K562 (cell line): ENCODE data around the gene MAPK13. TPM values are rescaled to one million over a fixed set of nuclear protein-coding genes. Genes with fewer than 3 reads are reported as not detected.

ENCODE experiments used
- BCLAF1 ChIP-seq, 2 experiments: fragments of 450-650 bp in 1 of 2; IDR thresholded peaks; 2 replicates each; pipeline ENCODE4 v1.6.1; 2011 to 2017; ENCODE audit warnings: low read depth in 2 of 2, antibody characterized with exemption in 1 of 2, borderline replicate concordance in 1 of 2, low read length in 1 of 2, mild to moderate bottlenecking in 1 of 2, mixed read lengths in 1 of 2; ENCODE audit not compliant: control insufficient read depth in 1 of 2
- ESRRA ChIP-seq: fragments of 450-650 bp; IDR thresholded peaks from 2 replicates; pipeline ENCODE4 v1.6.1; 2014; ENCODE audit warnings: low read depth, mild to moderate bottlenecking, moderate library complexity, borderline replicate concordance
- HMG20B ChIP-seq: fragments of 250-450 bp; sonication (Bioruptor Pico); IDR thresholded peaks from 2 replicates; pipeline ENCODE4 v1.5.0; 2021; ENCODE audit warnings: mild to moderate bottlenecking
- HNRNPLL ChIP-seq: fragments of 200-400 bp; formaldehyde crosslinking; IDR thresholded peaks from 2 replicates; pipeline ENCODE4 v1.6.1; 2017; ENCODE audit warnings: low read length, low read depth, mild to moderate bottlenecking; ENCODE audit not compliant: poor library complexity, severe bottlenecking
- KAT7 ChIP-seq: sonication (generic); formaldehyde crosslinking; IDR thresholded peaks from 2 replicates; pipeline ENCODE4 v1.8.0; 2022; ENCODE audit warnings: missing genetic modification reagents, mild to moderate bottlenecking, borderline replicate concordance
- MAZ ChIP-seq, 2 experiments: fragments of 450-650 bp in 1 of 2; sonication (generic) in 1 of 2; formaldehyde crosslinking; IDR thresholded peaks in 1 of 2; conservative IDR thresholded peaks in 1 of 2; 2 replicates each; pipeline versions ENCODE4 v1.4.0 to v1.5.0; 2020; ENCODE audit warnings: mild to moderate bottlenecking in 1 of 2, missing genetic modification reagents in 1 of 2
- MNT ChIP-seq, 2 experiments: fragments of 450-650 bp; conservative IDR thresholded peaks; 2 replicates each; pipeline ENCODE4 v1.6.1; 2017; ENCODE audit warnings: mild to moderate bottlenecking in 2 of 2, moderate library complexity in 2 of 2
- PTBP1 ChIP-seq: fragments of 200-400 bp; formaldehyde crosslinking; IDR thresholded peaks from 2 replicates; pipeline ENCODE4 v1.6.1; 2017; ENCODE audit warnings: low read depth, low read length
- RNF2 ChIP-seq: sonication (generic); IDR thresholded peaks from 2 replicates; pipeline ENCODE4 v1.6.1; 2016
- SMARCE1 ChIP-seq: fragments of 450-650 bp; IDR thresholded peaks from 2 replicates; pipeline ENCODE4 v1.7.1; 2016; ENCODE audit warnings: mild to moderate bottlenecking
- TAF9B ChIP-seq: fragments of 450-650 bp; IDR thresholded peaks from 2 replicates; pipeline ENCODE4 v1.6.1; 2018; ENCODE audit warnings: mild to moderate bottlenecking; ENCODE audit not compliant: partially characterized antibody
- TCF7L2 ChIP-seq: fragments of 150-350 bp; IDR thresholded peaks from 2 replicates; pipeline ENCODE4 v1.6.1; 2016; ENCODE audit warnings: low read depth, mild to moderate bottlenecking, low read length, moderate library complexity
- ZBTB9 ChIP-seq: fragments of 450-650 bp; formaldehyde crosslinking; IDR thresholded peaks from 2 replicates; pipeline ENCODE4 v1.4.0; 2020; ENCODE audit warnings: mild to moderate bottlenecking, moderate library complexity
- ZNF408 ChIP-seq: fragments of 250-450 bp; sonication (Bioruptor Pico); IDR thresholded peaks from 2 replicates; pipeline ENCODE4 v1.4.0; 2020; ENCODE audit warnings: low read depth, mild to moderate bottlenecking, moderate library complexity
- ZSCAN29 ChIP-seq: fragments of 450-650 bp; IDR thresholded peaks from 2 replicates; pipeline ENCODE4 v1.6.1; 2017
- polyA plus RNA-seq, 8 experiments: library from polyadenylated mRNA; depleted of rRNA in 4 of 8; stranded (reverse) in 5 of 8; unstranded in 3 of 8; fragments of >200 nt; fragmentation: Nextera tagmentation in 2 of 8; fragmentation: Illumina TruSeq in 1 of 8; extraction: Ambion mirVana in 2 of 8; extraction: Trizol in 1 of 8; gene quantifications; 2 replicates each; pipeline versions ENCODE4 v1.2.1 to v1.2.3, GENCODE V29; 2011 to 2014; ENCODE audit warnings: inconsistent platforms in 1 of 8, missing spikeins in 1 of 8
- total RNA-seq, 7 experiments: library from RNA; depleted of rRNA in 6 of 7; stranded (reverse); fragments of >200 nt in 6 of 7; fragmentation: Illumina TruSeq in 2 of 7; extraction: Trizol in 2 of 7; gene quantifications; 2 replicates each; pipeline versions ENCODE4 v1.2.1 to v1.2.3, GENCODE V29; 2011 to 2021; ENCODE audit warnings: low replicate concordance in 1 of 7
- TF ChIP-seq, protein P1 (sequence below): fragments of 150-350 bp; conservative IDR thresholded peaks from 2 replicates; pipeline ENCODE4 v1.6.1; 2014; ENCODE audit warnings: low read length
- TF ChIP-seq, protein P2 (sequence below): sonication (generic); formaldehyde crosslinking; IDR thresholded peaks from 2 replicates; pipeline ENCODE4 v1.8.0; 2022; ENCODE audit warnings: missing genetic modification reagents, mild to moderate bottlenecking, moderate library complexity, borderline replicate concordance

MAPK13 gene
- total and polyA plus RNA-seq, 9 of the 15 experiments (the other 6 are each of a cell fraction or from before 2014, with no cell fraction given), result 0.03 to 2.3 (median 0.48) TPM; not detected in 1

DNA sequence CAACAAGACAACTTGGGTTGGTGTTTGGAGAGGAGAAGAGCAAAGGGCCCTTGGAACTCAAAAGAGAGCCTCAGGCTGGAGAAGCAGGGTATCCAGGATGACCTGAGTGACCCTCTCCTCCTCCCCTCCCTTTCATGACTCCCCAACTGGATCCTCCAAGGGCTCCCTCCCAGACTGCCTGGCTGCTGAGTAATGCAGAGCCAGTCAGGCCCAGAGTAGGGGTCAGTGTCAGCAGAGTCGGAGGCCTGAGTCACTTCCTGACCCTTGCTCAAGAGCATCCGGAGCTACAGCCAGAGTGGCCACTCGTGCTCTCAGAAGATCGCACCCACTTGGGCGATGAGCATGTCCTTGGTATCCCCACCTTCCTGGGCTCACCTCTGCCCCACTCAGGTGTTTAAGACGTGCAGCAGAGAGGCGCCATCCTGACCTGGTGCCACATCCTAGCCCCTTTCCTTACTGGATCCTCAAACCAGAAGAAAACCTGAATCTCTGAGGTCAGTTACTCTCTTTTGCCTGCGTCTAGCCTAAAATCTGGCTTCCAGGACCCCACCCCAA lies 2.8 kb upstream of the MAPK13 start (continued):
- TF ChIP-seq BCLAF1 (IDR thresholded peaks at IDR 0.05; ENCODE audit: borderline replicate concordance in 1 of 2, control insufficient read depth in 1 of 2, low read depth in 2 of 2, low read length in 1 of 2), result 0 out of 4 replicates have a peak, but pooled peaks of 1 of the 2 experiments have one; percentile 61
- no peak for TF ChIP-seq HMG20B (CRISPR knock-in tag)
- TF ChIP-seq, protein P1, sequence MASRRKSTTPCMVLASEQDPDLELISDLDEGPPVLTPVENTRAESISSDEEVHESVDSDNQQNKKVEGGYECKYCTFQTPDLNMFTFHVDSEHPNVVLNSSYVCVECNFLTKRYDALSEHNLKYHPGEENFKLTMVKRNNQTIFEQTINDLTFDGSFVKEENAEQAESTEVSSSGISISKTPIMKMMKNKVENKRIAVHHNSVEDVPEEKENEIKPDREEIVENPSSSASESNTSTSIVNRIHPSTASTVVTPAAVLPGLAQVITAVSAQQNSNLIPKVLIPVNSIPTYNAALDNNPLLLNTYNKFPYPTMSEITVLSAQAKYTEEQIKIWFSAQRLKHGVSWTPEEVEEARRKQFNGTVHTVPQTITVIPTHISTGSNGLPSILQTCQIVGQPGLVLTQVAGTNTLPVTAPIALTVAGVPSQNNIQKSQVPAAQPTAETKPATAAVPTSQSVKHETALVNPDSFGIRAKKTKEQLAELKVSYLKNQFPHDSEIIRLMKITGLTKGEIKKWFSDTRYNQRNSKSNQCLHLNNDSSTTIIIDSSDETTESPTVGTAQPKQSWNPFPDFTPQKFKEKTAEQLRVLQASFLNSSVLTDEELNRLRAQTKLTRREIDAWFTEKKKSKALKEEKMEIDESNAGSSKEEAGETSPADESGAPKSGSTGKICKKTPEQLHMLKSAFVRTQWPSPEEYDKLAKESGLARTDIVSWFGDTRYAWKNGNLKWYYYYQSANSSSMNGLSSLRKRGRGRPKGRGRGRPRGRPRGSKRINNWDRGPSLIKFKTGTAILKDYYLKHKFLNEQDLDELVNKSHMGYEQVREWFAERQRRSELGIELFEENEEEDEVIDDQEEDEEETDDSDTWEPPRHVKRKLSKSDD, result no peak
- TF ChIP-seq TCF7L2, result no peak
- TF ChIP-seq TAF9B, result no peak
- TF ChIP-seq ZSCAN29, result no peak
- TF ChIP-seq KAT7 (CRISPR knock-in tag), result no peak
- TF ChIP-seq ZNF408 (CRISPR knock-in tag), result no peak
- no peak for TF ChIP-seq PTBP1
- TF ChIP-seq MNT (conservative IDR thresholded peaks at IDR 0.05), result peak in 1 of 2 experiments; percentile 39; a peak in 1 of 4 replicates
- TF ChIP-seq, protein P2, sequence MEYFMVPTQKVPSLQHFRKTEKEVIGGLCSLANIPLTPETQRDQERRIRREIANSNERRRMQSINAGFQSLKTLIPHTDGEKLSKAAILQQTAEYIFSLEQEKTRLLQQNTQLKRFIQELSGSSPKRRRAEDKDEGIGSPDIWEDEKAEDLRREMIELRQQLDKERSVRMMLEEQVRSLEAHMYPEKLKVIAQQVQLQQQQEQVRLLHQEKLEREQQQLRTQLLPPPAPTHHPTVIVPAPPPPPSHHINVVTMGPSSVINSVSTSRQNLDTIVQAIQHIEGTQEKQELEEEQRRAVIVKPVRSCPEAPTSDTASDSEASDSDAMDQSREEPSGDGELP (CRISPR knock-in tag), result peak; percentile 44; the same call in 1 of the 2 replicates
- TF ChIP-seq SMARCE1, result peak; percentile 92
- TF ChIP-seq ESRRA, result peak; percentile 65
- TF ChIP-seq ZBTB9 (CRISPR knock-in tag), result no peak
- peak; percentile 31 to 65; a peak in 2 of 4 replicates for TF ChIP-seq MAZ (CRISPR knock-in tag; conservative IDR thresholded peaks at IDR 0.05 in 1 of 2, IDR thresholded peaks at IDR 0.05 in 1 of 2)
- no peak for TF ChIP-seq HNRNPLL
- peak; percentile 32; the same call in 1 of the 2 replicates for TF ChIP-seq RNF2
